ENCODE measurements around the gene KRT82.

Gene KRT82

GRCh38 chr12:52418576-52419110 is 12.5 kb upstream of the KRT82 start:
- TF ChIP-seq, protein P1, sequence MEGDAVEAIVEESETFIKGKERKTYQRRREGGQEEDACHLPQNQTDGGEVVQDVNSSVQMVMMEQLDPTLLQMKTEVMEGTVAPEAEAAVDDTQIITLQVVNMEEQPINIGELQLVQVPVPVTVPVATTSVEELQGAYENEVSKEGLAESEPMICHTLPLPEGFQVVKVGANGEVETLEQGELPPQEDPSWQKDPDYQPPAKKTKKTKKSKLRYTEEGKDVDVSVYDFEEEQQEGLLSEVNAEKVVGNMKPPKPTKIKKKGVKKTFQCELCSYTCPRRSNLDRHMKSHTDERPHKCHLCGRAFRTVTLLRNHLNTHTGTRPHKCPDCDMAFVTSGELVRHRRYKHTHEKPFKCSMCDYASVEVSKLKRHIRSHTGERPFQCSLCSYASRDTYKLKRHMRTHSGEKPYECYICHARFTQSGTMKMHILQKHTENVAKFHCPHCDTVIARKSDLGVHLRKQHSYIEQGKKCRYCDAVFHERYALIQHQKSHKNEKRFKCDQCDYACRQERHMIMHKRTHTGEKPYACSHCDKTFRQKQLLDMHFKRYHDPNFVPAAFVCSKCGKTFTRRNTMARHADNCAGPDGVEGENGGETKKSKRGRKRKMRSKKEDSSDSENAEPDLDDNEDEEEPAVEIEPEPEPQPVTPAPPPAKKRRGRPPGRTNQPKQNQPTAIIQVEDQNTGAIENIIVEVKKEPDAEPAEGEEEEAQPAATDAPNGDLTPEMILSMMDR (IDR thresholded peaks at IDR 0.05; ENCODE audit: insufficient read depth, low read length, poor library complexity, severe bottlenecking), result no peak
- H3K36me3 ChIP-seq (ENCODE audit: control insufficient read depth, insufficient read depth, low read length), result no peaks in the 10 kb centered on the region
- peaks cover 3% of the 10 kb centered on the region for H3K27me3 ChIP-seq (replicated peaks; ENCODE audit: control insufficient read depth, insufficient read depth, low read length)
- H3K4me3 ChIP-seq (replicated peaks; ENCODE audit: low read depth, low read length), result no peak overlapping the region
- no peak for DNase-seq (ENCODE audit: extremely low read depth, insufficient read length)

- H3K27me3 ChIP-seq (replicated peaks; ENCODE audit: control insufficient read depth, insufficient read depth, low read length), result no peaks in the 10 kb centered on the region; the same call in 1 of the 2 replicates
- no peaks in the 10 kb centered on the region for H3K36me3 ChIP-seq (ENCODE audit: control insufficient read depth, insufficient read depth, low read length)
- no peak for DNase-seq (ENCODE audit: extremely low read depth, insufficient read length)
- TF ChIP-seq, protein P1 (IDR thresholded peaks at IDR 0.05; ENCODE audit: insufficient read depth, low read length, poor library complexity, severe bottlenecking), result no peak
- H3K4me3 ChIP-seq (replicated peaks; ENCODE audit: low read depth, low read length), result no peak overlapping the region
Observed at GRCh38 chr12:52417740-52418139, 11.6 kb upstream of the KRT82 start.

- DNase-seq (ENCODE audit: extremely low read depth, insufficient read length), result no peak
- TF ChIP-seq, protein P1 (IDR thresholded peaks at IDR 0.05; ENCODE audit: insufficient read depth, low read length, poor library complexity, severe bottlenecking), result no peak
- Histone ChIP-seq H3K36me3 (ENCODE audit: control insufficient read depth, insufficient read depth, low read length) (no peaks in the 10 kb centered on the region), H3K4me3 (replicated peaks; ENCODE audit: low read depth, low read length) (no peak overlapping the region), H3K27me3 (replicated peaks; ENCODE audit: control insufficient read depth, insufficient read depth, low read length) (no peaks in the 10 kb centered on the region; the same call in none of the 2 replicates)
Observed at GRCh38 chr12:52416795-52417194, 10.7 kb upstream of the KRT82 start.

- DNase-seq (ENCODE audit: extremely low read depth, insufficient read length), result no peak
- H3K4me3 ChIP-seq (replicated peaks; ENCODE audit: low read depth, low read length), result no peak overlapping the region
- no peaks in the 10 kb centered on the region for H3K36me3 ChIP-seq (ENCODE audit: control insufficient read depth, insufficient read depth, low read length)
- no peaks in the 10 kb centered on the region; the same call in none of the 2 replicates for H3K27me3 ChIP-seq (replicated peaks; ENCODE audit: control insufficient read depth, insufficient read depth, low read length)
- TF ChIP-seq, protein P1 (IDR thresholded peaks at IDR 0.05; ENCODE audit: insufficient read depth, low read length, poor library complexity, severe bottlenecking), result no peak
Observed at GRCh38 chr12:52415870-52416750, 10.0 kb upstream of the KRT82 start.

DNA sequence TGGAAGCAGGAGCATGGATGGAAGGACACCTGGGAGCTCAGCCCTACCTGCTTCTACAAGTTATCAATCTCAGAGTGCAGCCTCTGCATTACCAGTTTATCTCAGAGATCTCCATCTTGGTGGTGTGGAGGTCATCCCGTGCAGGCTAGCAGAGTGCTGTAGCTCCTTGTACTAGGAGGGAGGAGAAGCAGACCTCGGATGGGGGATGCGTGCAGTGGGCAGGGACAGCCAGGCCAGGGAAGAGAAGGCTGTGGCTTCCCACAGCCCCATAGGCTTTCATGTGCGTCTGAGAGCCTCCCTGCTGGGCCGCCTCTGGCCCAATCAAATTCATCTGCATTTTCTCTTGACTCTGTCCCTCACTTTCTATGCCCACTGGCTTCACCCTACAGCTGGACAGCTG is 8.8 kb upstream of the KRT82 start:
- no peaks in the 10 kb centered on the region; the same call in none of the 2 replicates for H3K27me3 ChIP-seq (replicated peaks; ENCODE audit: control insufficient read depth, insufficient read depth, low read length)
- H3K36me3 ChIP-seq (ENCODE audit: control insufficient read depth, insufficient read depth, low read length), result no peaks in the 10 kb centered on the region
- no peak for DNase-seq (ENCODE audit: extremely low read depth, insufficient read length)
- TF ChIP-seq, protein P1 (IDR thresholded peaks at IDR 0.05; ENCODE audit: insufficient read depth, low read length, poor library complexity, severe bottlenecking), result no peak
- H3K4me3 ChIP-seq (replicated peaks; ENCODE audit: low read depth, low read length), result no peak overlapping the region
